ENCODE results near the gene ARMC6. TPM values are rescaled to one million over a fixed set of nuclear protein-coding genes. Genes with fewer than 3 reads are reported as not detected.

ARMC6 gene
- total RNA-seq, 1 donor from 2014 or later, result 32.8 TPM

GRCh38 chr19:19059837-19060611, 26.6 kb downstream of the ARMC6 start:
- H3K27ac Mint-ChIP-seq (ENCODE audit: unreplicated experiment), result no peak overlapping the region
- no peak overlapping the region for H3K4me3 Mint-ChIP-seq (ENCODE audit: unreplicated experiment)
- no peak for DNase-seq
- peaks cover 13% of the 10 kb centered on the region for H3K27me3 Mint-ChIP-seq (ENCODE audit: unreplicated experiment)
- H3K36me3 Mint-ChIP-seq (ENCODE audit: unreplicated experiment), result no peaks in the 10 kb centered on the region
- TF ChIP-seq, protein P1, sequence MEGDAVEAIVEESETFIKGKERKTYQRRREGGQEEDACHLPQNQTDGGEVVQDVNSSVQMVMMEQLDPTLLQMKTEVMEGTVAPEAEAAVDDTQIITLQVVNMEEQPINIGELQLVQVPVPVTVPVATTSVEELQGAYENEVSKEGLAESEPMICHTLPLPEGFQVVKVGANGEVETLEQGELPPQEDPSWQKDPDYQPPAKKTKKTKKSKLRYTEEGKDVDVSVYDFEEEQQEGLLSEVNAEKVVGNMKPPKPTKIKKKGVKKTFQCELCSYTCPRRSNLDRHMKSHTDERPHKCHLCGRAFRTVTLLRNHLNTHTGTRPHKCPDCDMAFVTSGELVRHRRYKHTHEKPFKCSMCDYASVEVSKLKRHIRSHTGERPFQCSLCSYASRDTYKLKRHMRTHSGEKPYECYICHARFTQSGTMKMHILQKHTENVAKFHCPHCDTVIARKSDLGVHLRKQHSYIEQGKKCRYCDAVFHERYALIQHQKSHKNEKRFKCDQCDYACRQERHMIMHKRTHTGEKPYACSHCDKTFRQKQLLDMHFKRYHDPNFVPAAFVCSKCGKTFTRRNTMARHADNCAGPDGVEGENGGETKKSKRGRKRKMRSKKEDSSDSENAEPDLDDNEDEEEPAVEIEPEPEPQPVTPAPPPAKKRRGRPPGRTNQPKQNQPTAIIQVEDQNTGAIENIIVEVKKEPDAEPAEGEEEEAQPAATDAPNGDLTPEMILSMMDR (IDR thresholded peaks at IDR 0.05; ENCODE audit: partially characterized antibody, unreplicated experiment), result no peak
- peaks cover 10% of the 10 kb centered on the region for H3K4me1 Mint-ChIP-seq (ENCODE audit: low read depth, unreplicated experiment)
- peaks cover 4% of the 10 kb centered on the region for H3K9me3 Mint-ChIP-seq (ENCODE audit: unreplicated experiment)

DNA sequence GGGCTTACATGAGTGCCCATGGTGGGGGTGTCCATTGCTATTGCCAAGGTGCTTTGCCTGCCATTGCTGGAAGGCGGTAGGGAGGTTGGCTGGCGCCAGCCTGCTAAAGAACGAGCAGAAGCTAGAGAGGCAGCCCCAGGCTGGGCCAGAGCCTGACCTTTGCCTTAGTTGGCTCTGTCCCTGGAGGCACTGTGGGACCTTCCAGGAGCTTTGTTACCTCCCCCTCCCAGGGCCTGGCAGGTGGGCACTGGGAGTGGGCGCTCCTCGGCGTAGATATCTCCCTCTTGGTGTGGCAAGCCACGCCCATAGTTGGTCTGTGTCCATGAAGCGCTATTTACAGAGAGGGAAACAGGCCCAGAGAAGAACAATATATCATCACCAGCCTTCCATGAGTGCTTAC, 28.1 kb downstream of the ARMC6 start:
- peaks cover 10% of the 10 kb centered on the region for H3K4me1 Mint-ChIP-seq (ENCODE audit: low read depth, unreplicated experiment)
- TF ChIP-seq, protein P1 (IDR thresholded peaks at IDR 0.05; ENCODE audit: partially characterized antibody, unreplicated experiment), result no peak
- peaks cover 13% of the 10 kb centered on the region for H3K27me3 Mint-ChIP-seq (ENCODE audit: unreplicated experiment)
- no peak for DNase-seq
- H3K27ac Mint-ChIP-seq (ENCODE audit: unreplicated experiment), result no peak overlapping the region
- no peaks in the 10 kb centered on the region for H3K36me3 Mint-ChIP-seq (ENCODE audit: unreplicated experiment)
- H3K9me3 Mint-ChIP-seq (ENCODE audit: unreplicated experiment), result peaks cover 1% of the 10 kb centered on the region
- H3K4me3 Mint-ChIP-seq (ENCODE audit: unreplicated experiment), result no peak overlapping the region

DNA sequence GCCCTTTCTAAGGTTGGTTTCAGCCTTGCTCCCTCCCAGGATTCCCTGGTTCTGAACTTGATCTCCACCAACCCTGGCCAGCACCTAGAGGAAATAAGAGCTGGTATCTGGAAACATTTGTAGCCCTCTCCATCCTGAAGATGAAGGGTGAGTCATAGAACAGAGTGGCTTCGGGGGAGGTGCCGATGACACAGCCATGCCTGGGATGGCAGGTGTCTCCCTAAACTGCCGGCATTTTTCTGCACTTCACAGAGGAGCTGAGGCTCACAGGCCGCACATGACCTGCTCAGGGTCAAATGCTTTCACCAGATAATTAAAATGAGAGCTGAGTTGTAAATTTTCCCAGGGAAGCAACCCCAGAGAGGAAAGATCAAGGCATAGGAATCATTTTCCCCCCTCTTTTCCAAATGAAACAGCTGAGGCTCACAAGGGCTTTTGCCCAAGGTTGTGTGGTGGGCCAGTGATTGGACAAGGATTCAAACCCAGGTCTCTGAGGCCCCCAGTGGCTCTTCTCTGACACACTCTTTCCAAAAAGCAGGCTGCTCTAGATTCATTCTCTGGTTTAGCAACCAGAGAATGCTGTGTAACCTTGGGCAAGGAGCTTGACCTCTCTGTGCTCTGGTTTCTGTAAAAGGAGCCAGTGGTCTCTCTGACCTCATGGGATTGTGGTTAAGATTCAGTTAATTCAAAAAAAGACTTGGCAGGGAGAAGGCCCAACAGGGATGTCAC, 29.2 kb downstream of the ARMC6 start:
- TF ChIP-seq, protein P1 (IDR thresholded peaks at IDR 0.05; ENCODE audit: partially characterized antibody, unreplicated experiment), result no peak
- peaks cover 11% of the 10 kb centered on the region for H3K4me1 Mint-ChIP-seq (ENCODE audit: low read depth, unreplicated experiment)
- H3K9me3 Mint-ChIP-seq (ENCODE audit: unreplicated experiment), result peaks cover 1% of the 10 kb centered on the region
- H3K4me3 Mint-ChIP-seq (ENCODE audit: unreplicated experiment), result peak overlapping the region; percentile 72
- no peak for DNase-seq
- H3K27ac Mint-ChIP-seq (ENCODE audit: unreplicated experiment), result peak overlapping the region; percentile 54
- H3K36me3 Mint-ChIP-seq (ENCODE audit: unreplicated experiment), result no peaks in the 10 kb centered on the region
- H3K27me3 Mint-ChIP-seq (ENCODE audit: unreplicated experiment), result peaks cover 13% of the 10 kb centered on the region

DNA sequence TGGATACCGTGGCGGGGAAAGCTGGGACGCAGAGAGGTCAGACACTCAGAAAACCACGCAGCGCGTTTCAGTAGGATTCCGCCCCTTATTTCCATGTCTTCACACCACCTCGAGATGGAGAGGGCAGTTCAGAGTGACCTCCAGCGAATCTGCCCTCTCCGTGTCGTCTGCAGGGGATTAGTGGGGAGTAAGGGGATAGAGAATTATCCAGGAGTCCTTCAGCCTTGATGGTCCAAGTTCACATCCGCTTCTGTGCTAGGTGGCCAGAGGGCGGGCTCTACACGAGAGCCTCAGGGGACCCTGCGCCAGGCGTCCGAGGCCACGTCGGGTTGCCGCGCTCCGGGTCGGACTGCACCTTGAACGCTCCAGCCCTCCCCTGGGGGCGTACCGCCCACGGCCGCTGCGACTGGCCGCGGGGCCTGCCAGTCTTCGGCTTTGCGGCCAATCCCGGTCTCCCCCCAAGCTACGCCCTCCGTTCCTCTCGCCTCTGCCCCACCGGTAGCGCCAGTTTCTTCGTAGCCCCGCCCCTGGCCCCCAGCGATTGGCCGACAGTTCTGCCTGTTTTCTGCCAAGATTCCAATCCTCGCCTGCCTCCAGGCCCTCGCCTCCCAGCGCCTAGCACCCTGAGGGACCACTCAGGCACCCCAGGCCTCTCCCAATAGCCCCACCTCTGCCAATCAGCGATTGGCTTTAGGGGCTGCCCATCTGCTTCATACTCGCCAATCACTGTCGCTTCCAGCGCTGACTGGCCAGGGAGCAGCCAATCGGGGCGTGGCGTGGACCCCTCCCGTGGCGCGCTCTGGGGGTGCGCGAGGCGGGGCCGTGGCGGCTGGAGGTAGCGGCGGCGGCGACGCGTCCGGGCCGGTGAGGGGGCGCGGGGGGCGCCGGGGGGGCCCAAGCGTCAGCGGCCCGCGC, 30.0 kb downstream of the ARMC6 start, which contains the start of gene SLC25A42:
Gene SLC25A42 (plus strand): TSS at position 812 of the 915 bp plus-strand sequence. CDS start 32,131 bp downstream, outside the sequence.
- DNase-seq, result peak; percentile 100
- peaks cover 13% of the 10 kb centered on the region for H3K4me1 Mint-ChIP-seq (ENCODE audit: low read depth, unreplicated experiment)
- TF ChIP-seq, protein P1 (IDR thresholded peaks at IDR 0.05; ENCODE audit: partially characterized antibody, unreplicated experiment), result no peak
- peak within 1 kb of the TSS; percentile 54 for H3K27ac Mint-ChIP-seq (ENCODE audit: unreplicated experiment)
- H3K27me3 Mint-ChIP-seq (ENCODE audit: unreplicated experiment), result peaks cover 13% of the 10 kb centered on the region
- H3K4me3 Mint-ChIP-seq (ENCODE audit: unreplicated experiment), result peak within 1 kb of the TSS; percentile 90
- H3K9me3 Mint-ChIP-seq (ENCODE audit: unreplicated experiment), result peaks cover 1% of the 10 kb centered on the region
- H3K36me3 Mint-ChIP-seq (ENCODE audit: unreplicated experiment), result no peaks in the 10 kb centered on the region
